ENCODE results near the gene RPL10.

The RPL10 gene

DNA sequence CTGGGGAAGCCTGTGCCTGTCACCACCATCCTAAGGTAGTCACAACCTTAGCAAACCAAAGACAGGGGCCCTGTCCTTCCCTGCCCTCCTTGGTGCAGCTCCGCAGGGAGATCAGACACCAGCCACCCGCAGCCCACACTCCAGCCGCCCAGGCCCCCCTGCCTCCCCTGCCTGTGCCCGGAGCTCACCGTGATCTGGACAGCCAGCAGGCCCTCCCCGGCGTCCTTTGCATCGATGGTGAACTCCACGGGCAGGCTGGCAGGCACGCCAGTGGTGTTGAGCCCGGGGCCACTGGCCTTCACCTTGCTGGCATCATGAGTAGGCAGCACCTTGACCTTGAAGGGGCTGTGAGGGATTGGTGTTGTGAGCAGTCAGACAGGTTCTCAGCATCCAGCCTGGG is 40.2 kb upstream of the RPL10 start:
- Histone ChIP-seq H3K4me2 (ENCODE audit: low read length) (no peak overlapping the region), H3K9ac (ENCODE audit: low read length) (no peak overlapping the region), H4K20me1 (ENCODE audit: insufficient read depth, low read length) (no peaks in the 10 kb centered on the region), H3K36me3 (ENCODE audit: insufficient read depth, low read length) (peaks cover 44% of the 10 kb centered on the region), H3K4me3 (ENCODE audit: low read depth, low read length, poor library complexity, severe bottlenecking) (no peak overlapping the region), H2AFZ (ENCODE audit: low read length) (no peak overlapping the region), H3K9me3 (ENCODE audit: low read length) (no peaks in the 10 kb centered on the region), H3K27ac (ENCODE audit: low read depth, low read length, poor library complexity, severe bottlenecking) (no peak overlapping the region), H3K79me2 (ENCODE audit: insufficient read depth, low read length) (no peaks in the 10 kb centered on the region), H3K9me2 (ENCODE audit: low read depth, low read length) (no peaks in the 10 kb centered on the region), H3K27me3 (ENCODE audit: insufficient read depth, low read length) (no peaks in the 10 kb centered on the region), H3K4me1 (ENCODE audit: insufficient read depth, low read length, severe bottlenecking) (no peaks in the 10 kb centered on the region), H3F3A (ENCODE audit: insufficient read depth, low read length) (no peaks in the 10 kb centered on the region)
- no peak for TF ChIP-seq EZH2 (IDR thresholded peaks at IDR 0.05; ENCODE audit: borderline replicate concordance, low read length)
- TF ChIP-seq, protein P1, sequence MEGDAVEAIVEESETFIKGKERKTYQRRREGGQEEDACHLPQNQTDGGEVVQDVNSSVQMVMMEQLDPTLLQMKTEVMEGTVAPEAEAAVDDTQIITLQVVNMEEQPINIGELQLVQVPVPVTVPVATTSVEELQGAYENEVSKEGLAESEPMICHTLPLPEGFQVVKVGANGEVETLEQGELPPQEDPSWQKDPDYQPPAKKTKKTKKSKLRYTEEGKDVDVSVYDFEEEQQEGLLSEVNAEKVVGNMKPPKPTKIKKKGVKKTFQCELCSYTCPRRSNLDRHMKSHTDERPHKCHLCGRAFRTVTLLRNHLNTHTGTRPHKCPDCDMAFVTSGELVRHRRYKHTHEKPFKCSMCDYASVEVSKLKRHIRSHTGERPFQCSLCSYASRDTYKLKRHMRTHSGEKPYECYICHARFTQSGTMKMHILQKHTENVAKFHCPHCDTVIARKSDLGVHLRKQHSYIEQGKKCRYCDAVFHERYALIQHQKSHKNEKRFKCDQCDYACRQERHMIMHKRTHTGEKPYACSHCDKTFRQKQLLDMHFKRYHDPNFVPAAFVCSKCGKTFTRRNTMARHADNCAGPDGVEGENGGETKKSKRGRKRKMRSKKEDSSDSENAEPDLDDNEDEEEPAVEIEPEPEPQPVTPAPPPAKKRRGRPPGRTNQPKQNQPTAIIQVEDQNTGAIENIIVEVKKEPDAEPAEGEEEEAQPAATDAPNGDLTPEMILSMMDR (IDR thresholded peaks at IDR 0.05; ENCODE audit: low read length): no peak

DNA sequence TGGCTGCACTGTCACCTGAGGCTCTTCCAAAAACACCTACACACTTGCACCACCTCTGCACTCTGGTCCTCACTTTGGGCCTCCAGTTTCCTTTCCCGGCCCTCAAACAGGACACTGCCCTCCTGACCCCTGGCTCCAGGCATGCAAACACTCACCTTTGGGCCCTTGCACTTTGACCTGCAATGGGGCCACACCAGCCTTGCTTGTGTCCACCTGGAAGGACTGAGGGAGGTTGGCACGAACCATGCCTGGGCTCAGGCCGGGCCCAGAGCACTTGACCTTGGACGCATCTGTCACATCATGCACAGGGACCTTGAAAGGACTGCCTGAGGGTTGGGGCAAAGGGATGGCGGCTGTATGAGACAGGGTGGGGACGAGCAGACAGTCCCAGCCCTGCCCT is 39.3 kb upstream of the RPL10 start:
- Histone ChIP-seq H3K9me3 (ENCODE audit: low read length) (no peaks in the 10 kb centered on the region), H3K27ac (ENCODE audit: low read depth, low read length, poor library complexity, severe bottlenecking) (no peak overlapping the region), H2AFZ (ENCODE audit: low read length) (no peak overlapping the region), H4K20me1 (ENCODE audit: insufficient read depth, low read length) (no peaks in the 10 kb centered on the region), H3K4me3 (ENCODE audit: low read depth, low read length, poor library complexity, severe bottlenecking) (no peak overlapping the region), H3K36me3 (ENCODE audit: insufficient read depth, low read length) (peaks cover 37% of the 10 kb centered on the region), H3F3A (ENCODE audit: insufficient read depth, low read length) (no peaks in the 10 kb centered on the region), H3K9ac (ENCODE audit: low read length) (no peak overlapping the region), H3K4me1 (ENCODE audit: insufficient read depth, low read length, severe bottlenecking) (no peaks in the 10 kb centered on the region), H3K4me2 (ENCODE audit: low read length) (no peak overlapping the region), H3K79me2 (ENCODE audit: insufficient read depth, low read length) (no peaks in the 10 kb centered on the region), H3K9me2 (ENCODE audit: low read depth, low read length) (no peaks in the 10 kb centered on the region), H3K27me3 (ENCODE audit: insufficient read depth, low read length) (no peaks in the 10 kb centered on the region)
- TF ChIP-seq, protein P1 (IDR thresholded peaks at IDR 0.05; ENCODE audit: low read length): no peak
- TF ChIP-seq EZH2 (IDR thresholded peaks at IDR 0.05; ENCODE audit: borderline replicate concordance, low read length): no peak

DNA sequence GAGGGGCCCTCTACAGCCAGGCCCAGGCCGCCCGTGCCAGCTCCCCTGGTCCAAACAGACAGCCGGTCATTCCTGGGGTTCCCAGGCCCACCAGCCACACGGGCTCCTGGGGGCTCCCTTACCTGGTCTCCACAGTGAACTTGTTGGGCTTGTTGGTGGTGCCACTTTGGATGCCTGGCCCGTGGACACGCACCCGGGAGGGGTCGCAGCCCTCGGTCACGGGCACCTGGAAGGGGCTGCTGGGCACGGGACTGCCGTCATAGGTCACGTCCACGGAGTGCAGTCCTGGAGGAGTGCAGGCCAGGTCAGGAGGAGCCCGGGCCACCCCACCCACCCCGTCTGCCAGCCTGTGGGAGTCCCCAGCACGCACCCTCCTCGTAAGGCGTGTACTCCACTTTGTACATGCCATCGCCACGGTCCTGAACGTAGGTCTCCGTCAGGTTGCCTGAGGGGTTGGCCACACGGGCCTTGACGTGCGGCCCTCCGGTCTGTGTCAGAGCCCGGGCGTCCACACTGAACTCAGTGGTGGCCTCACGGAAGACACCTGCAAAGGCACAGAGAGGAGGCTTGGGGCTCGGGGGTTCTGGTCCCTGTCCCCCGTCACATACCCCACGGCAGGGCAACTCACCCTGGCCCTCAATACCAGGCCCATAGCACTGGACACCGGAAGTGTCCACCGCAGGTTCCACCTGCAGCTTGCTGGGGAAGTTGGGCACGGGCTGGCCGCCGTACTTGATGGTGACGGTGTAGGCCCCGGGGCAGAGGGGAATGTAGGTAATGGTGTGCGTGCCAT is 38.6 kb upstream of the RPL10 start:
- H3K79me2 ChIP-seq (ENCODE audit: insufficient read depth, low read length): no peaks in the 10 kb centered on the region
- no peak overlapping the region for H3K4me2 ChIP-seq (ENCODE audit: low read length)

More for the DNA sequence above, 38.6 kb upstream of the RPL10 start:
- Histone ChIP-seq H3K9me2 (ENCODE audit: low read depth, low read length) (no peaks in the 10 kb centered on the region), H3K9ac (ENCODE audit: low read length) (no peak overlapping the region), H3K27me3 (ENCODE audit: insufficient read depth, low read length) (no peaks in the 10 kb centered on the region), H3K36me3 (ENCODE audit: insufficient read depth, low read length) (peaks cover 31% of the 10 kb centered on the region), H2AFZ (ENCODE audit: low read length) (no peak overlapping the region), H3K4me1 (ENCODE audit: insufficient read depth, low read length, severe bottlenecking) (no peaks in the 10 kb centered on the region), H3K4me3 (ENCODE audit: low read depth, low read length, poor library complexity, severe bottlenecking) (no peak overlapping the region), H3K27ac (ENCODE audit: low read depth, low read length, poor library complexity, severe bottlenecking) (no peak overlapping the region), H4K20me1 (ENCODE audit: insufficient read depth, low read length) (no peaks in the 10 kb centered on the region), H3K9me3 (ENCODE audit: low read length) (no peaks in the 10 kb centered on the region), H3F3A (ENCODE audit: insufficient read depth, low read length) (no peaks in the 10 kb centered on the region)
- no peak for TF ChIP-seq EZH2 (IDR thresholded peaks at IDR 0.05; ENCODE audit: borderline replicate concordance, low read length)
- TF ChIP-seq, protein P1 (IDR thresholded peaks at IDR 0.05; ENCODE audit: low read length): no peak

All from OCI-LY1 (cell line).